ENCODE measurements around the gene ITGA5.

The ITGA5 gene

GRCh38 chr12:54419088-54419887, at the start of gene ITGA5:
TSS of gene ITGA5 (minus strand) at chr12:54419266. CDS start at chr12:54419198, 68 bp downstream.
- H3K27me3 Mint-ChIP-seq = no peaks in the 10 kb centered on the region
- H3K4me3 Mint-ChIP-seq = peak within 1 kb of the TSS; percentile 86
- H3K9me3 Mint-ChIP-seq = no peaks in the 10 kb centered on the region
- ATAC-seq = peak; percentile 26
- no peaks in the 10 kb centered on the region for H3K36me3 Mint-ChIP-seq (ENCODE audit: low read depth)
- DNase-seq = peak; percentile 57
- H3K4me1 Mint-ChIP-seq = peaks cover 58% of the 10 kb centered on the region
- H3K27ac Mint-ChIP-seq = peak within 1 kb of the TSS; percentile 79

- Mint-ChIP-seq H3K4me3 (no peak overlapping the region), H3K9me3 (no peaks in the 10 kb centered on the region), H3K36me3 (ENCODE audit: low read depth) (no peaks in the 10 kb centered on the region), H3K27me3 (peaks cover 3% of the 10 kb centered on the region), H3K27ac (no peak overlapping the region), H3K4me1 (no peaks in the 10 kb centered on the region)
- no peak for DNase-seq
- no peak for ATAC-seq
These were observed 46.9 kb upstream of the ITGA5 start for GRCh38 chr12:54465857-54466523.

DNA sequence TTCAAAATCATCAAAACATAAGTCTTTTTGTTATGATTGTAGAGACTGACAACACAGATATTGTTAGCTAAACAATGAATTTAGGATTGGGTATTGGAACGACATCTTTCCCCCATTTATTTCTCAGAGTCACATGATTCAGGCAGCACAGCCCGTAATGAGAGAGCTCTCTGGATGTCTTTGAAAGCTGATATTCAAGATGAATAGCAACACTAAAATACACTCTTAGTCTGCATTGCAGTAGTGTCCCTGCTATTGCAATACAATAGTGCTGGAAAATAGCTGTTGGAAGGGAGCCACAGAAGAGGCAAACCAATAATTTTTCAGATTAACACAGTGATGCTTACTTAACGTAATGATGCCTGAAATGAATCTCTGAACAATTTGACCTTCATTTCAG, 44.4 kb upstream of the ITGA5 start:
- ATAC-seq (no peak), DNase-seq (no peak)
- H3K27me3 Mint-ChIP-seq = peaks cover 3% of the 10 kb centered on the region
- no peak overlapping the region for H3K27ac Mint-ChIP-seq
- no peaks in the 10 kb centered on the region for H3K36me3 Mint-ChIP-seq (ENCODE audit: low read depth)
- H3K4me3 Mint-ChIP-seq = no peak overlapping the region
- H3K9me3 Mint-ChIP-seq = no peaks in the 10 kb centered on the region
- no peaks in the 10 kb centered on the region for H3K4me1 Mint-ChIP-seq

DNA sequence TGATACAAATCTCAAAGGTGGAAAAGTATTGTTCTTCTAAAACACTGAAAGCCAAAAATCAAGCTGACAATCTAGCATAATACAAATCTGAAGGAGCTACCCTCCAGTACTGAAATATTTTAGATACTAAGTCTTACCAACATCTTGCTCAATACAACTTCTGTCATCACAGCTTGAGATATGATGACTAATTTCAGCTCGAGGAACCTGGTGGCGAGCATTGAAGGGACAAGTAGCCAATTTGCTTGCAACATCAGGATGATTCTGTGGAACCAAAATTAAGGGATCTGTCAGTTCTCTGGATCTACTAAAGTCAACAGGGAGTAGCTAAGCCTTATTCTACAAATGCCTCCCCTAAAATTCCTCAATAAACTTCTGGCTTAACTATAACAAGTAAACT, 44.0 kb upstream of the ITGA5 start:
- no peak for DNase-seq
- H3K27me3 Mint-ChIP-seq = peaks cover 3% of the 10 kb centered on the region
- no peak overlapping the region for H3K27ac Mint-ChIP-seq
- no peaks in the 10 kb centered on the region for H3K36me3 Mint-ChIP-seq (ENCODE audit: low read depth)
- no peak for ATAC-seq
- no peaks in the 10 kb centered on the region for H3K9me3 Mint-ChIP-seq
- H3K4me3 Mint-ChIP-seq = no peak overlapping the region
- no peaks in the 10 kb centered on the region for H3K4me1 Mint-ChIP-seq

DNA sequence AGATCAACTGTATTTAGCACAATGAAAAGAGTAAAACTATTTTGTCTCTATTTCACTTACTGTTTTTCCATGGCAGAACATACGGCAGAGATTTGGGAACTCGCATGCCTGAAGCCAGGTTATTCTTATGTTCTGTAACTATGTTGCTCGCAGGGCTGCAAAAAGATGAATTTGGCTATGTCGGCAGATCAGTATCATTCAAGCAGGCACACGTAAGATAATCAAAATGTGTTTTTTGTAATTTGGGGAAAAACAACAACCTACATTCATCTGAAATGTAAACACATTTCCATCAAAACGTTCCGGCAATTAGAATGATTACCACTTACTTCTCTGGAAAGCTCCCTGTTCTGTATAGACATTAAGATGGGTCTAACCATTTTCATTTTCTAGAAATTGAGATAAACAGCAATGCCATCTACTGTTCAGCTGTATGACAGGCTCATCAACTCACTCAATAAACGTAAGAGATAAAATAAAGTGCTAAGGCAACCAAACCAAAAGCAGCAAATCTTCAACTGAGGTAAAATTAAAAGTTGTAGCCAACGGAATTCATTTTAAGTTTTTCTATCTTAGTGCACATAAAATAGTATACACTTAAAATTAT, 41.4 kb upstream of the ITGA5 start:
- ATAC-seq = no peak
- H3K27ac Mint-ChIP-seq = no peak overlapping the region
- H3K36me3 Mint-ChIP-seq (ENCODE audit: low read depth) = no peaks in the 10 kb centered on the region
- no peak for DNase-seq
- H3K9me3 Mint-ChIP-seq = no peaks in the 10 kb centered on the region
- H3K4me3 Mint-ChIP-seq = no peak overlapping the region
- no peaks in the 10 kb centered on the region for H3K4me1 Mint-ChIP-seq
- peaks cover 2% of the 10 kb centered on the region for H3K27me3 Mint-ChIP-seq

DNA sequence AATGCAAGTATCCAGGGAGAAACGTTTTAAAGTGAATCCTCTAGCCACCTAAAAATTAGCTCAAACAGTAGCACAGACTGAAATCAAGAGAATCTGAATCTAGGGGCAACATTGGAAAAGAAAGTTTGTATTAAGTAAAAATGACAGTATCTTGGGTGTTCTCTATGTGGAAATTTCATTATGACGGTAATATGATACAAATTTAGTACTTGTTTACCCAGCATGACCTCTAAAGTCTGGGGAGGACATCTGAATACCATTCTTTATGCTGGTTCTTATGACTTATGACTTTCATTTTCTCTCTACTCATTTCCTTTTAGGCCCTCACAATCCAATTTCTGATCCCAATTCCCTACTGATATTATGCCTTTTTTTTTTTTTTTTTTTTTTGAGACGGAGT, 40.3 kb upstream of the ITGA5 start:
- ATAC-seq (no peak), DNase-seq (no peak)
- Mint-ChIP-seq H3K36me3 (ENCODE audit: low read depth) (no peaks in the 10 kb centered on the region), H3K27ac (no peak overlapping the region), H3K4me1 (no peaks in the 10 kb centered on the region), H3K9me3 (no peaks in the 10 kb centered on the region), H3K27me3 (peaks cover 2% of the 10 kb centered on the region), H3K4me3 (no peak overlapping the region)

GRCh38 chr12:54455760-54456469, 36.8 kb upstream of the ITGA5 start:
- DNase-seq = no peak
- Mint-ChIP-seq H3K27me3 (no peaks in the 10 kb centered on the region), H3K4me1 (no peaks in the 10 kb centered on the region), H3K4me3 (no peak overlapping the region), H3K9me3 (no peaks in the 10 kb centered on the region), H3K27ac (no peak overlapping the region), H3K36me3 (ENCODE audit: low read depth) (no peaks in the 10 kb centered on the region)
- ATAC-seq = no peak

DNA sequence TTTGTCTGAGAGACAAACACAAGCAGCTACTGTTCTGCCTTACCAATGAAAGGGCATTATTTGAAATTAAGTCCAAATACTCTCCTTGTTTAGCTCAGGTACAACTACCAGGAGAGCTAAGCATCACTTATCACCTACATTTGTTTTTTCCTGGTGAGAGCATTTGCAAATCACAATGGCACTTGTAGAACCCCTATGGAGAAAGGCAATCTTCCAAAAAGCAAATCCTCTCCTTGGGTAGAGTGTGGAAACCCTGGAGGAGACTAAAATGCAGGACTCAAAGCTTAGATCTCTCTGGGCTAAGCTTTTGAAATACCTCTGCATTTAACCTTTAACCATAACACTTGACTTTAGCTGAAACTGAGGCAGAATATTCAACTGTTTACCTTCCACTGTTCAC, 33.6 kb upstream of the ITGA5 start:
- Mint-ChIP-seq H3K27me3 (no peaks in the 10 kb centered on the region), H3K4me3 (no peak overlapping the region), H3K27ac (no peak overlapping the region), H3K36me3 (ENCODE audit: low read depth) (no peaks in the 10 kb centered on the region), H3K9me3 (no peaks in the 10 kb centered on the region), H3K4me1 (no peaks in the 10 kb centered on the region)
- DNase-seq (no peak), ATAC-seq (no peak)

- no peak overlapping the region for H3K27ac Mint-ChIP-seq
- H3K4me3 Mint-ChIP-seq = no peak overlapping the region
- H3K4me1 Mint-ChIP-seq = no peaks in the 10 kb centered on the region
- DNase-seq = no peak
- no peaks in the 10 kb centered on the region for H3K27me3 Mint-ChIP-seq
- no peaks in the 10 kb centered on the region for H3K36me3 Mint-ChIP-seq (ENCODE audit: low read depth)
- ATAC-seq = no peak
- H3K9me3 Mint-ChIP-seq = no peaks in the 10 kb centered on the region
These were observed 29.3 kb upstream of the ITGA5 start for GRCh38 chr12:54448344-54448743.

GRCh38 chr12:54447917-54448316, 28.9 kb upstream of the ITGA5 start:
- Mint-ChIP-seq H3K27me3 (no peaks in the 10 kb centered on the region), H3K36me3 (ENCODE audit: low read depth) (no peaks in the 10 kb centered on the region), H3K9me3 (no peaks in the 10 kb centered on the region), H3K27ac (no peak overlapping the region), H3K4me1 (no peaks in the 10 kb centered on the region), H3K4me3 (no peak overlapping the region)
- ATAC-seq (no peak), DNase-seq (no peak)

- no peak for DNase-seq
- no peak for ATAC-seq
- Mint-ChIP-seq H3K36me3 (ENCODE audit: low read depth) (no peaks in the 10 kb centered on the region), H3K9me3 (no peaks in the 10 kb centered on the region), H3K4me3 (no peak overlapping the region), H3K4me1 (peaks cover 2% of the 10 kb centered on the region), H3K27me3 (no peaks in the 10 kb centered on the region), H3K27ac (no peak overlapping the region)
These were observed 25.1 kb upstream of the ITGA5 start for GRCh38 chr12:54444206-54444605.

- Mint-ChIP-seq H3K4me1 (peaks cover 2% of the 10 kb centered on the region), H3K9me3 (no peaks in the 10 kb centered on the region), H3K36me3 (ENCODE audit: low read depth) (no peaks in the 10 kb centered on the region), H3K4me3 (no peak overlapping the region), H3K27me3 (no peaks in the 10 kb centered on the region), H3K27ac (no peak overlapping the region)
- no peak for ATAC-seq
- DNase-seq = no peak
These were observed 24.4 kb upstream of the ITGA5 start for GRCh38 chr12:54443446-54443845.

DNA sequence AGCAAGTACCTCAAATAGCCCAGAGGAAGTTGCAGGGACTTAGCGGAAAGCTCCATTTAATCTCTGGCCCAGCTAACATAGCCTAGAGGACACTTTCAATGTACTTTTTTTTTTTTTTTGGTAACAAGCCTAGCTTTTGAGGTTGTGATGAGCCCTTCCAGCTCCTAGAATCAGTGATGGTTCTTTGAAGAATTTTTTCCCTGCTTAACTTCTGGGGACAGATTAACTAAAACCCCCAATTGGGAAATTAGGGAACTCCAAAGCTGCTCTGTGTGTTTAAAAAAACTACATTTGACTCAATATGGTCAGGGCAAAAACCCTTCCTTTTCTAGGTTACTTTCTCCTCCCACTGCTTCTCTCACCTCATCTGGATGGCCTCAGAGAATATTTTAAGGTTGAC, 23.9 kb upstream of the ITGA5 start:
- no peaks in the 10 kb centered on the region for H3K27me3 Mint-ChIP-seq
- no peak for DNase-seq
- no peak for ATAC-seq

GRCh38 chr12:54442099-54442498, 23.0 kb upstream of the ITGA5 start:
- DNase-seq (no peak), ATAC-seq (no peak)
- Mint-ChIP-seq H3K36me3 (ENCODE audit: low read depth) (no peaks in the 10 kb centered on the region), H3K27me3 (no peaks in the 10 kb centered on the region), H3K27ac (no peak overlapping the region), H3K4me3 (no peak overlapping the region), H3K9me3 (no peaks in the 10 kb centered on the region), H3K4me1 (peaks cover 6% of the 10 kb centered on the region)

More for the DNA sequence above, 23.9 kb upstream of the ITGA5 start:
- H3K27ac Mint-ChIP-seq = no peak overlapping the region
- peaks cover 2% of the 10 kb centered on the region for H3K4me1 Mint-ChIP-seq
- H3K9me3 Mint-ChIP-seq = no peaks in the 10 kb centered on the region
- no peak overlapping the region for H3K4me3 Mint-ChIP-seq
- no peaks in the 10 kb centered on the region for H3K36me3 Mint-ChIP-seq (ENCODE audit: low read depth)
